ENCODE measurements around the gene COL18A1.
"Not testable (repeated sequence)": the region's sequence is repeated elsewhere in the genome, so short reads cannot be mapped to it uniquely, and the experiment has no call there.

COL18A1 gene

DNA sequence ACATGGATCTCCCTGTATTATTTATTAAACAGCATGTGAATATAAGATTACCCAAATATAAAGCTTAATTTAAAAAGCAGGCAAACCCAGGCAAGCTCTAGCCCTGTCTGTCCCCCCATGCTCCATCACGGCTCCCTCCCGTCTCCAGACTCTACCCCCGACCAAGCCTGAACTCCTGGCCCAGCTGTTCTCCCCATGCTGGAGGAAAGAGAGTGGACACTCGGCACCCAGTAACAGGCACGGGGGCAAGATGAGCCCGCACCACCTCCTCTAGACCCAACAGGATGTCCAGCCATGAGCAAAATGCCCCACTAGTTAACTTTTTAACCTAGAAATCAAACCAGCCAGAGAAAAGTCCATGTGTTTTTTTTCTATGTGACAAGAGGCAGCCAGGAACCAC is 118.0 kb downstream of the COL18A1 start:
- DNase-seq (ENCODE audit: low read depth): no peak

DNA sequence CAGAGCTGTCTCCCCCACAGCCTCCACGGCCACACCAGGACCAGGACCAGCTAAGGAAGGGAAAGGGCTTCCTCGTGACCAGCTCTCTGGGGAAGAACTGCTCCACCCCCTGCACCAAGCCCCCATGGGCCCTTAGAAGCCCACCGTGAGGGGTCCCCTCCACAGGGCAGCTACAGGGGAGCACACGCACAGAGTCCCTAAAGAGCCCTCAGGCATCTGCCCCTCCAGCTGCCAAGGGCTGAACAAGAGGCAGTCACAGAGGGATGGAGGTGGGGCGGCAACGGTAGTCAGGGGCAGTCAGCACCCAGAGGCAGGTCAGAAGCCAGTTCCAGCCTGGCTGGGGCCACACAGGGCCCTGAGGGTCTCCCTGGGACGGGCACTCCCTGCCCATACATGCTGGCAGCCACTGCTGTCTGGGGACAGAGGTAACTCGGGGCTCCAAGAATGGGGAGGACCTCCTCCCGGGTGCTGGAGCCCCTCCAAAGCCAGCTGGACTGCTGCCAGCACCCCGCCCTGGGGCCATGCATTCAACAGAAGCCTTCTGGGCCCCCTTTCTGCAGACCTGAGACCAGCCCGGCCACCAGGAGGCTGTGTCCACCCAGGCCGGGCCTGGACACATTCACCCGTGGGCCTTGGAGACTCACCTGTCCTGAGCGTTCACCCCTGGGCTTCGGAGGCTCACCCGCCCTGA is 118.6 kb downstream of the COL18A1 start:
- DNase-seq (ENCODE audit: low read depth): no peak

DNA sequence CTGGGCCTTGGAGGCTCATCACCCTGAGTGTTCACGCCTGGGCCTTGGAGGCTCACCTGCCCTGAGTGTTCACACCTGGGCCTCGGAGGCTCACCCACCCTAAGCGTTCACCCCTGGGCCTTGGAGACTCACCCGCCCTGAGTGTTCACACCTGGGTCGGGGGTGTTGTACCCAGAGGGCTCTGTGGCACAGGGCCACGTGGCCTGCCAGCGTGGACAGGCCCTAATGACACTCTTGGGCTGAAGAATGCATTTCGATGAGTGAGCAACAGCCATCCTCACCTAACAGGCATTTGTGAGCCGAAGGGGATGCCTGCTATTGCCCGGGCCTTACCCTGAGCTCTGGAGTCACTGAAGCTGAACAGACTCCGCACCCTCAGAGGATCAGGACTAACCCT is 119.8 kb downstream of the COL18A1 start:
- DNase-seq (ENCODE audit: low read depth): no peak

DNA sequence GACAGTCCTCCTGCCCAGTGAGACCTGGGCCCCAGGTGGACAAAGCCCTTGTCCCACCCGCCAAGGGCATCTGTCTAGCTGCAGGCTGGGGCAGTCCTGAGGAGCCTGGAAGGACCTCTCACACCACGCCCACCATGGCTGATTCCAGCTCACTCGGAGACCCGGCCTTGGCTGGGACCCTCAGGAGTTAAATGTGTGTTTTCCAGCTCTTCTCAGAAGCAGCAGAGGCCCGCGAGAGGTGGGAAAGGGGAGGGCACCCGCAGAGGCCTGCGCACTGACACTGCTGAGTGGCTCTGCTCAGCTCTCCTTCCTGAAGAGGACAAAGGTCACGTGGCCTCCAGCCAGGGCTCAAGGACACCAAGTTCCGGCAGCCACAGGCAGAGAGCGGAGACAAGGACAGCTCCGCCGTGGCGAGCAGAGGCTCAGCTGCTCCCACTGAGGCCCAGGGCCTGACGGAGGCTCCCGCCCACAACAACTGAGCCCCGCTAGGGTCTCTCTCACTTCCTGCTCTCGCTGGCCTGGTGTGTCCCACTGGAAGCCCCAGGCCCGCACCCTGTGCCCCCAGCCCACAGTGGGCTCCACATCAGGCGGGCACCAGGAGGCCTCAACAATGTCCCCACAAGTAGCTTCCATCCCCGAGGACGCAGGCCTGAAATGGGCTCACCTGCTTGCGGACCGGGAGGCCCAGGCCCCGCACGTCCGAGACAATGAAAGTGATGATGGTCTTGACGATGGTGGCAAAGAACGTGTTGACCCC is 120.4 kb downstream of the COL18A1 start:
- no peak for DNase-seq (ENCODE audit: low read depth)

DNA sequence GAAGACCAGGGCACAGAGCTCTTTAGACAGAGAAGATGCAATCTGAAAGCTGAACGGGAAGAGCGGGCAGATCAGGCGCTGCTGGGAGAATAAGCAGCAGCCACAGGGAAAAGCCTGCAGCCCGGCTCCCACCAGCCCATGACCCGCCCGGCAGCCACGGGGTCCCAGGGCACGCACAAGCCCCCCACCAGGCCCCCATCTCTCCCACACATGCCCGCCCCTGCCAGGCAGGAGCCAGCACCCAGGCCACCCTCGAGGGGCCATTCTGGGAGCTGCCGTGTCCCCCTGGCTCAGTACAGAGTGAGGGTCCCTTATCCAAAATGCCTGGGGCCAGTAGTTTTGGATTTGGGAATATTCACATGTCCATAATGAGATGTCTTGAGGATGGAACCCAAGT is 120.9 kb downstream of the COL18A1 start:
- no peak for DNase-seq (ENCODE audit: low read depth)

DNA sequence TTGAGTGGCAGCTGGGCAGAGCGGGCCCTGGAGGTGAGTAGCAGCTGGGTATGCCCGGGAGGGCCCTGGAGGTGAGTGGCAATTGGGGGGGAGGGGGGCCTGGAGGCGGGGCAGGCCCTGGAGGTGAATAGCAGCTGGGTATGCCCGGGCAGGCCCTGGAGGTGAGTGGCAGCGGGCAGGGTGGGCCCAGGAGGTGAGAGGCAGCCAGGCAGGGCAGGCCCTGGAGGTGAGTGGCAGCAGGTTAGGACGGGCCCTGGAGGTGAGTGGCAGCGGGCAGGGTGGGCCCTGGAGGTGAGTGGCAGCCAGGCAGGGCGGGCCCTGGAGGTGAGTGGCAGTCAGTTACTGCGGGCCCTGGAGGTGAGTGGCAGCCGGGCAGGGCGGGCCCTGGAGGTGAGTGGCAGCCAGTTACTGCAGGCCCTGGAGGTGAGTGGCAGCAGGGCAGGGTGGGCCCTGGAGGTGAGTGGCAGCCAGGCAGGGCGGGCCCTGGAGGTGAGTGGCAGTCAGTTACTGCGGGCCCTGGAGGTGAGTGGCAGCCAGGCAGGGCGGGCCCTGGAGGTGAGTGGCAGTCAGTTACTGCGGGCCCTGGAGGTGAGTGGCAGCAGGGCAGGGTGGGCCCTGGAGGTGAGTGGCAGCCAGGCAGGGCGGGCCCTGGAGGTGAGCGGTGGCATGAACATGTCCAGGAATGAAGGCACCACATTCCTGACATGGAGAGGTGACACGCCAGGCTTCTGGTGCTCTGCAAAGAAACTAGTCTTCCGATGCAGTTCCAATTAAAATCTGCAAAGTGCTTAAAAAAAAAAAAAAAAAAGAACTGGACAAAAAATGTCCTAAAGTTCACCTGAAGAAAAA is 122.4 kb downstream of the COL18A1 start:
- DNase-seq (ENCODE audit: low read depth): not testable (repeated sequence)

DNA sequence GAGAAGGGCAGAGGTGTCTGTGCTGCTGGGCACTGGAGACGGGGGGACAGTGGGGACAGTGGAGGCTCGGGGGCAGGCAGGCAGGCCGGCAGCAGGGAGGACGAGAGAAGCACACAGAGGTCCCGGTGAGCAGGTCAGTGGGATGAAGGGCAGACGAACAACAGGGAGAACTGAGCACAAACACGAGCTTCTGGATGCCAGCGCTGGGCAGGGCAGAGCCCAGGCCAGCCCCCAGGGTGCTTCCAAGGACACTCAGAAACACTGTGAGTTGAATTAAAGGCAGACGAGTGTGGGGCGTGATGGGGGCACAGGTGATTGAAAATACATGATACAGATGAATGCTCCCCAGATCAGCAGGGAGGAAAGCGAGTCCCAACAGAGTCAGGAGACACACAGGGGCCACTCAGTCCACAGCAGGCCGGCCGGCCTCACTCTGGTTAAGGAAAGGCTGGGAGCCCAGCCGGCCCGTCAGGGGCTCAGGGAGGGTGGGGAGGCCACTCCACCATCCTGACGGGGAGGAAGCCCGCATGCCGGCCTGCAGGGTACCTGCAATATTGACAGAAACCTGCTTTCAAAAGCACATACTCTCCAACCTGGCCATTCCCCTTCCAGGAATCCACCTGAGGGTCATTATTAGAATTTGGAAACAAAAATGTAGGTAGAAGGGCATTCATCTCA is 123.2 kb downstream of the COL18A1 start:
- DNase-seq (ENCODE audit: low read depth): no peak

DNA sequence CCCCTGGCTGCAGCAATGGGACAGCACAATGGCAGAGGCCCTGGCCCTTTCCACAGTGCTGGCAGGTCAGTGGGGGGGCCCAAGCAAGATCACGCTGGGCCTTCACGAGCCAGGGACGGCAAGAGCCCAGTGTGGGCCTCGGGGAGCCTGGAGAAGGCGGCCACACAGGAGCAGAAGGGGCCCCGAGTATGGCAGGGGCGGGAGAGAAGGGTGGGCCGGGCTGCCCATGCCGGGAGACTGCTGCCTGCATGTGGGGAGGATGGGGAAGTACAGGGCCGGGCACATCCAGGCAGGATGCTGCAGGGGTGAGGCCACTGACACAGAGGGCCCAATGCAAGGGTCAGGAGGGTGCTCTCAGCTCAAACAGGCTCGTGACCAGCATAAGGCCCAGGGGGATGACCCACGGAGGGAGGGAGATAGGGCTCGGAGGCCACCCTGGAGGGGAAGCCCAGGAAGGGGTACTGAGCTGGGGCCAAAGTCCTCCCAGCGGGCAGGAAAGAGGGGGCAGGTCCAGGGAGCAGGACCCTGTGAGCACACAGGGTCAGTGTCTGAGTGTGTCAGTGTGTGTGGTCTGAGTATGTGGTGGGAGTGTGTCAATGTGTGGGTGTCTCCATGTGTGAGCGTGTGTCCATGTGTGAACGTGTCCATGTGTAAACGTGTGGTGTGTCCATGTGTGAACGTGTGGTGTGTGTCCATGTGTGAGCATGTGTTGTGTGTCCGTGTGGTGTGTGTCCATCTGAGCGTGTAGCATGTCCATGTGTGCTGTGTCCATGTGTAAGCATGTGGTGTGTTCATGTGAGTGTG is 124.2 kb downstream of the COL18A1 start:
- no peak for DNase-seq (ENCODE audit: low read depth)

DNA sequence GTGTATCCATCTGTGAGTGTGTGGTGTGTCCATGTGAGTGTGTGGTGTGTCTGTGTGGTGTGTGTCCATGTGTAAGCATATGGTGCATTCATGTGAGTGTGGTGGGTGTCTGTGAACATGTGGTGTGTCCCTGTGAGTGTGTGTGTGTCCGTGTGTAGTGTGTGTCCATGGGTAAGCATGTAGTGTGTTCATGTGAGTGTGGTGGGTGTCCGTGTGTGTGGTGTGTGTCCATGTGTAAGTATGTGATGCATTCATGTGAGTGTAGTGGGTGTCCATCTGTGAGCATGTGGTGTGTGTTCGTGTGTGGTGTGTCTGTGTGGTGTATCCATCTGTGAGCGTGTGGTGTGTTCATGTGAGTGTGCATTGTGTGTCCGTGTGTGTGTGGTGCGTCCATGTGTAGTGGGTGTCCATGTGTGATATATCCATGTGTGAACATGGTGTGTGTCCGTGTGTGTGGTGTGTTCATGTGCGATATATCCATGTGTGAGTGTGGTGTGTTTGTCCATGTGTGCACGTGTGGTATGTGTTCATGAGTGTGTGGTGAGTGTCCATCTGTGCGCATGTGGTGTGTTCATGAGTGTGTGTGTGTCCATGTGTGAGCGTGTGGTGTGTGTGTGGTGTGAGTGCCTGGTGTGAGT is 124.9 kb downstream of the COL18A1 start:
- no peak for DNase-seq (ENCODE audit: low read depth)

DNA sequence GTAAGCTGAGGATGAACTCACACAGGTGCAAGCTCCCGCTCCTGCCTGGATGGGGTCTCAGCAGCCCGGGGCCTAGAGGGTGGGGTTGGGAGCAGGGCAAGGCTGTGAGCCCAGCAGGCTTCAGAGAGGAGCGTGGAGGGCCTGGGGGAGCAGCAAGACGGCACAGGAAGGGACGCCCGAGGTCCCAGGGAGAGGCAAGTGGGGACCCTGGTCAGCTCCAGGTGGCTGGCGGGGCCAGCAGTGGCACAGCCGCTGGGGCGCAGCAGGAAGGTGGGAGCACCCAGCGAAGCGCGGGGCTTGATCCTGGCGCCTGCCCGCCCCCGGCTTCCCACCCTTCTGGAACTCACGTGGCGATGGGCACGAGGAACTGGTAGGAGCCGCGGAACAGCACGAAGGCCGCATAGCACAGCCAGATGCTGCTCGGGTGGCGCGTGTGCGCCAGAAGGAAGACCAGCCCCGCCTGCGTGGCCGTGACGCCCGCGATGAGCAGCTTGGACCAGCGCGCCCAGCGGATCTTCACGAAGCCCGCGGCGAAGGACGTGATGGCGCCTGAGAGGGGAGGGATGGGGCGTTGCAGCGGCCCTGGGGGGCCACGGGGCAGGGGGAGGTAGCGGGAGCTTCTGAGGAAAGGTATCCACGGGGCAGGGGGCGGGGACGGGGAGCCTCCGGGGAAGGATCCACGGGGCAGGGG is 125.6 kb downstream of the COL18A1 start:
- DNase-seq (ENCODE audit: low read depth): no peak

DNA sequence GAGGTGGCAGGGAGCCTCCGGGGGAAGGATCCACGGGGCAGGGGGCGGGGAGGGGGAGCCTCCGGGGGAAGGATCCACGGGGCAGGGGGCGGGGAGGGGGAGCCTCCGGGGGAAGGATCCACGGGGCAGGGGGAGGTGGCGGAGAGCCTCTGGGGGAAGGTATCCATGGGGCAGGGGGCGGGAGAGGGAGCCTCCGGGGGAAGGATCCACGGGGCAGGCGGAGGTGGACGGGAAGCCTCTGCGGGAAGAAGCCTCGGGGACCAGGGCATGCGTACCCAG is 126.1 kb downstream of the COL18A1 start:
- DNase-seq (ENCODE audit: low read depth): not testable (repeated sequence)

DNA sequence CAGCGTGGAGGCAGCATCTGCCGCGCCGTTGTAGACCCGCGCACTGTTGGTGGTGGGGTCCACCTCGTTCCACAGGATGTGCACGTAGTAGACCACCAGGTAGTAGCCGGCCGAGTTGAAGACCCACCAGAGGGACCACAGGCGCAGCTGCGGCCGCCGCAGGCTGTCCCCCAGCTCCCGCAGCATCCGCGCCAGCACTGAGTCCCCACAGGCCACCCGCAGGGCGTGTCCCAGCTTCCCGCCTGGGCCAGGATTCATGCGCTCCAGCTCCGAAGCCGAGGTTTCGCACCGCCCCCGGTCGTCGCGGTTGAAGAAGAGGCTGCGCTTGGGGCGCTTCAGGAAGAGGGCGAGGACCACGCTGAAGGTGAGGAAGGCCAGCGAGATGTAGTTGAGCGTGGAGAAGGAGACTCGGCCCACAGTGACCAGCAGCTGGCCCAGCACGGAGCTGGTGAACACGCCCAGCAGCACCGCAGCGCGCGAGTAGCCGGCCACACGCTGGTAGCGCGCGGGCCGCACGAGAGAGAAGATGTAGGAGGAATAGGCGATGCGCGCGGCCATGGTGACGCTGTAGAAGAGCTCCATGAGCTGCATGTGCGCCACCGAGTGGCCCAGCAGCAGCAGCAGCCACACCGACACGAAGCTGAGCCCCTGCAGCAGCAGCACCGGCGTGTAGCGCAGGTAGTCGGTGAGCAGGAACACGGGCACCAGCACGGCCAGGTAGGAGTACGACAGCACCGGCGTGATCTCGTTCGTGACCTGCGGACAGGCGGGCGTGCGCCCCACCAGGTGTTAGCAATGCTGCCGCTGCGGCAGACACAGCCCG is 126.6 kb downstream of the COL18A1 start:
- no peak for DNase-seq (ENCODE audit: low read depth)

DNA sequence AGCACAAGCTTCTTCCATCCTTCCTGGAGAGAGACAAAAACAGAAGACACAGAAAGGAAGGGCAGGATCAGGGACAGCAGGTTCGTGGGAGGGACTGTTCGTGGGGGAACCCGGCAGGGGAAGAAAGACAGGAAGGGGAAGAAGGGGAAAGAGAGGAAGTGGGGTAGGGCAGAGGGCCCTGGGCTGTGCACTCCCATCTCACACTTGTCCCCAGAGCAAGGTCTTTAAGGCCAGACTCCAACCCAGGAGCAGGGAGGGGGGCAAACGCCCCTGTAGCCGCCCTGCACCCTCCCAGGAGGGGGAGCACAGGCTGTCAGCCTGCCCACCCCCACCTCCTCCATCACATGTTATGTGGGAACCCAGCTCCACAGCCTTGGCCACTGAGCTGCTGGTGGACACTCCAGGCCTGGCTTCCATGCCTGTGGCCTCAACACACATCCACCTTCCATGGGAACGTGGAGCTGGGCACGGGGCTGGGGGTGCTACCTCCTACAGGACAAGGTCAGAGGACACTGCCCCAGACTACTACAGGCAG is 127.9 kb downstream of the COL18A1 start:
- DNase-seq (ENCODE audit: low read depth): no peak

DNA sequence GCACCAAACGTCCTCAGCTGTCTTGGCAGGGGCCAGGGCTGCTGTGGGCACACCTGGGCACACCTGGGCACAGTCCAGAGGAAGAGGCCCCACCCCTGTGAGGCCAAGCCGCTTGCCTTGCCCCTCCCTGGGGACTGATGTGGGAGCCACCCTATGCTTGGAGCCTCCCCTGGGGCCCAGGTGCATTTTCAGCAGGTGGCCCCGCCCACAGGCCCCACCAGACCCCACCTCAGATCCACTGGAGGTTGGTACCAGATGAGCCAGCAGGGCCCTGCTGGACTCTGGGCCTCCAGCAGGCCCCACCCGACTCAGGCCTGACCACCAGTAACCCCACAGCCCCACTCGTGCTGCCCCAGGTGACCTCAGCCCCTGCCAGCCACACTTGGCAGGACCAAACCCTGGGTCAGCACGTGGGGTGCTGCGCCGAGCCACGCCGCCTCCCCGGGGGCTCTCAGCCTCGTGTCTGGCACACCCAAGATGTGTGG is 128.4 kb downstream of the COL18A1 start:
- no peak for DNase-seq (ENCODE audit: low read depth)

DNA sequence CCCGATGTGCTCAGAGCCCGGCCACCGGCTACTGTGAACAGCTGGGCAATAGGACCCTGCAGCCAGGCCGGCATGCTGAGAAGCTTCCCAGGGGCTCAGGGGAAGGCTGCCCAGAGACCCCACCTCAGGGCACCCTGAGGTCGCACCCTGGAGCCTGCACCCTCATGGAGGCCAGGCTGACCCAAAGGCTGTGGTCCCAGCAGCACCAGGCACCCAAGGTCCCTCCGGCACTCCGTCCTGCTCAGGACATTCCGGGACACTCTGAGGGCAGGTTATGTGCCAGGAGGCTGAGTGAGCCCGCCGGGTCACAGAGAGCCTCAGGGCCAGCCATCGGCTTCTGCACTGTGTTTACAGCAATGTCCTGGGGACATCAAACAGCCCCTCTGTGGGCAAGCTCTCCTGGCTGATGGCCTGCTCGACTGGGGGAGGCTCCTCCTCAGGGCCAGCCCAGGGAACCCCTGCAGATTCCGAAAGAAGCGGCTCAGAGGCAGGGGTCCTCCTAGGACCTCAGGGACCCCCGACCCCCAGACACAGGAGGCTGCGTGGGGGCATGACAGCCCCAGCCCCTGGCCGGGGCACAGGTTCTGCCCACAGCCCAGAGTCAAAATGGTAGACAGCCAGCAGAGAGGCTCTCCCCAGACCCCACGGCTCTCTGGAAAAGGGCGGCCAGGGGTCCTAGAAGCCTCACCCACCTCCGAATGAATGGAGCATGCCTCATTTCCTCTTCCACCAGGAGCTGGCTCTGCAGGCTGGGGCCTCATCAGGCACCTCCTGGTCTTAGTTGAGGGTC is 129.1 kb downstream of the COL18A1 start:
- no peak for DNase-seq (ENCODE audit: low read depth)

DNA sequence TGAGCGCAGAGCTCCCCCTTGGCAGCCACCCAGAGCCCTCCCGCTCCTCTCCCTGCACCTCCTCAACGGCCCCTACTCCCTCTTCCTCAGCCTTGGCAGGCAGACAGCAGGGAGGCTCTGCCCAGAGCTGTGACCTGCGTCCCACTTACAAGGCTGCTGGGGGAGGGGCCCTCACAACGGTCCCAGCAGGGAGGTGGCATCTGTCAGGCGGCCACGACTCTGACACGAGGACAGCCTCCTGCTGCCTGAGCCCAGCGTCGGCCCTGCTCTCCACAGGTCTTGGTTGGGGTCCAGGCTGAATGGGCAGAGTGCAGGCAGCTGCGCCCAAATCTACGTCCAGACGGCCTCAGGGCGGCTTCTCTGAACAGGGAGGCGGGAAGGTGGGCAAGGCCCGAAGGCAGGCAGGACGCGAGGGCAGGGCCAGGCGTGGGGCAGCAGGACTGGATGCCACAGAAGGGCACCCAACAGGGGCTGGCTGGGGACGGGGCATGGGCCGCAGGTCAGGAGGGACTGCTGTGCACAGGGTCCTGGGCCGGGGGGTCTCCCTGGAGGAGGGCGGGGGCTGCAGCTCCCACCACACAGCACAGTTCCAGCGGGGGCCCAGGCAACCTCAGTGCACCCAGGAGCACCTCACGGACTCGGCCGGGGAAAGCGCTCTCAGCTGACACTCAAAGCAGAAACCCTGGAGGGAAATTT is 129.8 kb downstream of the COL18A1 start:
- DNase-seq (ENCODE audit: low read depth): no peak

DNA sequence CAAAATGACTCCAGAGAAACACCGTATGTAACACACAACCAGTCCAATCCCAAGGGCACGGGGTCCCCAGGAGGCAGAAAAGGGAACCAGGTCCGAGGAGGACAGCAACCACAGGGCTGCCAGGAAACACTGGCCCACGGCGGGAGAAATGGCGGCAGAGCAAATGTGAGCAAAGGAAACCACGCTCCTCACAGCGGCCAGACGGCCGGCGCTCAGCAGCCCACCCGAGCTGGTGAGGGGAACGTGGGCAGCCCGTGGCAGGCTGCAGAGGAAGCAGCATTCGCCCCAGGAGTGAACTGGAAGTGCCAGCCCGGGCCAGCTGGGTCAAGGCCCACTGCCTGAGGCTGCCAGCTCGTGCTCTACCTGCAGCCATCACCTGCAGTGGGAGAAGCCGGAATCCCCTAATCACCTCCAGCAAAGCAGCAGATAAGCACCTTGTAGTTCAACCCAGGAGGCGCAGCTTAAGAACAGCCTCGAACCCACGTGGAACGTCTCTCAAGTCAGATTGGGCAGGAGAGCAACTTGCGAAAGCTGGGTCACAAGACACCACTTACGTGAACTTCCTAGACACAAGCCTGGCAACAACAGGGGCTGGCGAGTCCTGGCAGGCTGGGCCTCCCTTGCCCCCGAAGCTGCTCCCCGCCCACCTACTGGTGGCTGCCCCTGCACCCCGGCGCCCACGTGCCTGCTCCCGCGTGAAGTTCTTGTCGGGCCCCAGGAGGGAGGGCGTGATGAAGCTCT is 130.5 kb downstream of the COL18A1 start:
- DNase-seq (ENCODE audit: low read depth): no peak
